Osteoblast (primary cell): ENCODE measurements around the gene DLX3. TPM values are rescaled to one million over a fixed set of nuclear protein-coding genes. Genes with fewer than 3 reads are reported as not detected.

Experiments used
- DNase-seq: peaks from one replicate; pipeline ENCODE4 v3.0.0; 2011; ENCODE audit warnings: low spot score, mixed read lengths; ENCODE audit not compliant: insufficient read length; ENCODE audit errors: missing footprints
- H2AFZ ChIP-seq: 2 replicates; pipeline ENCODE4 v1.6.0; 2011; ENCODE audit warnings: mild to moderate bottlenecking, low read length
- H3K27ac ChIP-seq: 2 replicates; pipeline ENCODE4 v1.5.1; 2011; ENCODE audit warnings: mild to moderate bottlenecking, low read depth, low read length, moderate library complexity
- H3K27me3 ChIP-seq: 2 replicates; pipeline ENCODE4 v1.6.0; 2012; ENCODE audit warnings: mild to moderate bottlenecking, control low read depth, inconsistent platforms, low read length, moderate library complexity; ENCODE audit not compliant: insufficient read depth
- H3K36me3 ChIP-seq: 2 replicates; pipeline ENCODE4 v1.5.1; 2011; ENCODE audit warnings: mild to moderate bottlenecking, low read length, control low read depth, moderate library complexity; ENCODE audit not compliant: insufficient read depth
- H3K4me1 ChIP-seq: 2 replicates; pipeline ENCODE4 v1.5.1; 2011; ENCODE audit warnings: mild to moderate bottlenecking, low read length, control low read depth, moderate library complexity; ENCODE audit not compliant: insufficient read depth
- H3K4me2 ChIP-seq: 2 replicates; pipeline ENCODE4 v1.6.0; 2011; ENCODE audit warnings: mild to moderate bottlenecking, low read length; ENCODE audit not compliant: insufficient read depth
- H3K4me3 ChIP-seq: fragments of 200-600 bp; sonication (generic); 3 replicates; pipeline ENCODE4 v1.5.1; 2012; ENCODE audit warnings: mild to moderate bottlenecking, low read length, inconsistent platforms; ENCODE audit not compliant: insufficient read depth
- H3K79me2 ChIP-seq: 2 replicates; pipeline ENCODE4 v1.6.0; 2012; ENCODE audit warnings: mild to moderate bottlenecking, low read length, control low read depth, inconsistent platforms; ENCODE audit not compliant: insufficient read depth
- H3K9me3 ChIP-seq: 2 replicates; pipeline ENCODE4 v1.5.1; 2011; ENCODE audit warnings: low read depth, low read length, control low read depth
- H4K20me1 ChIP-seq: 2 replicates; pipeline ENCODE4 v1.6.0; 2012; ENCODE audit warnings: mild to moderate bottlenecking, low read length, control low read depth; ENCODE audit not compliant: insufficient read depth
- CTCF ChIP-seq: IDR thresholded peaks from 2 replicates; pipeline ENCODE4 v1.5.1; 2011; ENCODE audit warnings: mild to moderate bottlenecking, low read depth, low read length, moderate library complexity; ENCODE audit errors: extremely low read depth
- total RNA-seq: library from RNA; depleted of rRNA; stranded (reverse); fragments of >200 nt; gene quantifications from 2 replicates; pipeline ENCODE4 v1.2.3, GENCODE V29; 2012

DLX3 gene
- total RNA-seq, 1 donor: 1.1 TPM

- H3K36me3 ChIP-seq: peaks cover under 1% of the 10 kb centered on the region
- H3K4me3 ChIP-seq: peak overlapping the region; percentile 77
- peaks cover 32% of the 10 kb centered on the region for H3K4me1 ChIP-seq
- TF ChIP-seq CTCF: peak; percentile 87
- peaks cover 33% of the 10 kb centered on the region for H3K27me3 ChIP-seq
- peak overlapping the region; percentile 93 for H2AFZ ChIP-seq
- H4K20me1 ChIP-seq: peaks cover 12% of the 10 kb centered on the region
- H3K79me2 ChIP-seq: peaks cover 21% of the 10 kb centered on the region
- H3K27ac ChIP-seq: no peak overlapping the region
- H3K4me2 ChIP-seq: peak overlapping the region; percentile 94
- H3K9me3 ChIP-seq: no peaks in the 10 kb centered on the region
- DNase-seq: peak; percentile 97
Observed at GRCh38 chr17:49996495-49997300, 1.7 kb upstream of the DLX3 start.

GRCh38 chr17:49996121-49996494 is 1.1 kb upstream of the DLX3 start:
- peak overlapping the region; percentile 94 for H3K4me2 ChIP-seq

GRCh38 chr17:49994085-49995054 is 654 bp downstream of the DLX3 start:
- peak overlapping the region; percentile 86 for H3K4me3 ChIP-seq
- H3K36me3 ChIP-seq: peaks cover 6% of the 10 kb centered on the region
- peak; percentile 87 for DNase-seq
- peaks cover 9% of the 10 kb centered on the region for H3K27me3 ChIP-seq
- no peaks in the 10 kb centered on the region for H3K9me3 ChIP-seq
- H3K4me1 ChIP-seq: peaks cover 32% of the 10 kb centered on the region
- H3K4me2 ChIP-seq: peak overlapping the region; percentile 92
- no peak for TF ChIP-seq CTCF
- H2AFZ ChIP-seq: peak overlapping the region; percentile 81
- H3K79me2 ChIP-seq: peaks cover 21% of the 10 kb centered on the region
- H4K20me1 ChIP-seq: peaks cover 12% of the 10 kb centered on the region
- no peak overlapping the region for H3K27ac ChIP-seq

More at GRCh38 chr17:49996121-49996494, 1.1 kb upstream of the DLX3 start:
- Histone ChIP-seq H3K27ac (no peak overlapping the region), H4K20me1 (peaks cover 12% of the 10 kb centered on the region), H3K4me3 (peak overlapping the region; percentile 77), H3K9me3 (no peaks in the 10 kb centered on the region), H3K79me2 (peaks cover 21% of the 10 kb centered on the region), H3K4me1 (peaks cover 32% of the 10 kb centered on the region), H3K27me3 (peaks cover 27% of the 10 kb centered on the region), H2AFZ (no peak overlapping the region), H3K36me3 (peaks cover 3% of the 10 kb centered on the region)
- no peak for TF ChIP-seq CTCF
- DNase-seq: no peak
